ENCODE results near the gene RPL9.

GRCh38 chr4:39486221-39486804 lies 27.6 kb upstream of the RPL9 start:
- TF ChIP-seq CTCF (IDR thresholded peaks at IDR 0.05 in 8 of 11, conservative IDR thresholded peaks at IDR 0.05 in 3 of 11) (no peak), POLR2AphosphoS5 (IDR thresholded peaks at IDR 0.05) (no peak)
